ENCODE data around the gene COL19A1.

Gene COL19A1

GRCh38 chr6:70131528-70131927 lies 265.2 kb downstream of the COL19A1 start:
- DNase-seq = peak; percentile 46

GRCh38 chr6:70133246-70133645 lies 266.9 kb downstream of the COL19A1 start:
- no peak for DNase-seq

GRCh38 chr6:70134542-70134941 lies 268.2 kb downstream of the COL19A1 start:
- no peak for DNase-seq

- DNase-seq = no peak
Observed at GRCh38 chr6:70135219-70136160, 269.1 kb downstream of the COL19A1 start.

- no peak for DNase-seq
Observed at GRCh38 chr6:70136996-70137395, 270.6 kb downstream of the COL19A1 start.

GRCh38 chr6:70140496-70140895 lies 274.1 kb downstream of the COL19A1 start:
- DNase-seq = no peak

GRCh38 chr6:70142034-70142433 lies 275.7 kb downstream of the COL19A1 start:
- DNase-seq = no peak

- DNase-seq = no peak
Observed at GRCh38 chr6:70145178-70145577, 278.8 kb downstream of the COL19A1 start.

GRCh38 chr6:70149209-70149788 lies 282.9 kb downstream of the COL19A1 start:
- DNase-seq = no peak

- peak; percentile 35 for DNase-seq
Observed at GRCh38 chr6:70150521-70150920, 284.2 kb downstream of the COL19A1 start.

- peak; percentile 37 for DNase-seq
Observed at GRCh38 chr6:70151616-70152015, 285.3 kb downstream of the COL19A1 start.

GRCh38 chr6:70152786-70153185 lies 286.4 kb downstream of the COL19A1 start:
- DNase-seq = no peak

GRCh38 chr6:70157086-70157485 lies 290.7 kb downstream of the COL19A1 start:
- DNase-seq = no peak

- no peak for DNase-seq
Observed at GRCh38 chr6:70160276-70160675, 293.9 kb downstream of the COL19A1 start.

GRCh38 chr6:70162972-70163371 lies 296.6 kb downstream of the COL19A1 start:
- no peak for DNase-seq

GRCh38 chr6:70163795-70164194 lies 297.4 kb downstream of the COL19A1 start:
- DNase-seq = no peak

GRCh38 chr6:70164556-70164955 lies 298.2 kb downstream of the COL19A1 start:
- DNase-seq = no peak

- peak; percentile 50 for DNase-seq
Observed at GRCh38 chr6:70166088-70166958, 300.0 kb downstream of the COL19A1 start.

GRCh38 chr6:70168681-70169377 lies 302.5 kb downstream of the COL19A1 start:
- DNase-seq = no peak

- DNase-seq = peak; percentile 56
Observed at GRCh38 chr6:70171236-70171635, 304.9 kb downstream of the COL19A1 start.

- DNase-seq = no peak
Observed at GRCh38 chr6:70172252-70172651, 305.9 kb downstream of the COL19A1 start.

GRCh38 chr6:70175770-70176169 lies 309.4 kb downstream of the COL19A1 start:
- no peak for DNase-seq

Measured in fibroblast of skin of right biceps (primary cell).